PC-9 (cell line): ENCODE measurements around the gene PRR19. TPM values are rescaled to one million over a fixed set of nuclear protein-coding genes. Genes with fewer than 3 reads are reported as not detected.

Experiments used
- BruUV-seq: library from RNA; stranded (reverse); fragments of 400-500 nt; replicated peaks from 2 replicates; lab custom pipeline; 2021; lab: Mats Ljungman, UMichigan
- CTCF ChIA-PET: fragments of 300-600 bp; sonication (Branson Sonifier 250); formaldehyde crosslinking; loops from one replicate; lab custom pipeline; 2022; ENCODE audit warnings: antibody characterized with exemption; lab: Charles Lee
- POLR2A ChIA-PET: fragments of 300-600 bp; sonication (Branson Sonifier 250); formaldehyde crosslinking; loops from one replicate; lab custom pipeline; 2022; ENCODE audit warnings: antibody characterized with exemption; ENCODE audit not compliant: unreplicated experiment; lab: Charles Lee
- DNase-seq, 2 experiments: peaks; one replicate each; pipeline versions ENCODE4 v3.0.0 to v3.0.0-alpha.2; 2015 to 2022; ENCODE audit warnings: mixed read lengths in 1 of 2
- H2AFZ ChIP-seq: fragments of 200-600 bp; sonication (generic); 2 replicates; pipeline ENCODE4 v1.8.1; 2017; ENCODE audit warnings: antibody characterized with exemption
- H3F3A ChIP-seq: fragments of 200-600 bp; sonication (generic); 2 replicates; pipeline ENCODE4 v1.8.1; 2017; ENCODE audit warnings: antibody characterized with exemption, mild to moderate bottlenecking, low read depth; ENCODE audit not compliant: insufficient read depth
- H3K27ac ChIP-seq: fragments of 200-600 bp; sonication (generic); 2 replicates; pipeline ENCODE4 v1.6.1; 2016; ENCODE audit warnings: mixed run types
- H3K27me3 ChIP-seq: fragments of 200-600 bp; sonication (generic); 2 replicates; pipeline ENCODE4 v1.6.1; 2016; ENCODE audit warnings: low read depth, mixed run types; ENCODE audit not compliant: insufficient read depth
- H3K36me3 ChIP-seq: fragments of 200-600 bp; sonication (generic); 2 replicates; pipeline ENCODE4 v1.6.1; 2016; ENCODE audit warnings: low read depth, mixed run types
- H3K4me1 ChIP-seq: fragments of 200-600 bp; sonication (generic); replicated peaks from 2 replicates; pipeline ENCODE4 v1.6.1; 2016; ENCODE audit warnings: mixed run types; ENCODE audit not compliant: insufficient read depth
- H3K4me2 ChIP-seq: fragments of 200-600 bp; sonication (generic); 2 replicates; pipeline ENCODE4 v1.6.1; 2017; ENCODE audit warnings: mixed run types
- H3K4me3 ChIP-seq: fragments of 200-600 bp; sonication (generic); 2 replicates; pipeline ENCODE4 v1.6.1; 2016; ENCODE audit warnings: mixed run types
- H3K79me2 ChIP-seq: fragments of 200-600 bp; sonication (generic); 2 replicates; pipeline ENCODE4 v1.6.1; 2017; ENCODE audit warnings: low read depth, mixed run types
- H3K9me2 ChIP-seq: fragments of 200-600 bp; sonication (generic); 2 replicates; pipeline ENCODE4 v1.8.1; 2017; ENCODE audit warnings: mild to moderate bottlenecking; ENCODE audit not compliant: insufficient read depth
- H3K9me3 ChIP-seq: fragments of 200-600 bp; sonication (generic); 2 replicates; pipeline ENCODE4 v1.8.1; 2016; ENCODE audit warnings: low read depth; ENCODE audit not compliant: insufficient read depth
- H4K20me1 ChIP-seq: fragments of 200-600 bp; sonication (generic); 2 replicates; pipeline ENCODE4 v1.8.1; 2017; ENCODE audit not compliant: insufficient read depth
- CTCF ChIP-seq: fragments of 200-600 bp; sonication (generic); conservative IDR thresholded peaks from 2 replicates; pipeline ENCODE4 v1.6.1; 2017; ENCODE audit warnings: mixed run types, antibody characterized with exemption, mild to moderate bottlenecking, moderate library complexity
- EZH2 ChIP-seq: fragments of 200-600 bp; sonication (generic); IDR thresholded peaks from 2 replicates; pipeline ENCODE4 v1.8.0; 2017; ENCODE audit warnings: antibody characterized with exemption, low read depth
- intact Hi-C: fragments of 100-400 bp; cut with micrococcal nuclease; formaldehyde crosslinking; loops from one replicate; pipeline ENCODE4 v1.10.0; 2022; ENCODE audit not compliant: unreplicated experiment
- total RNA-seq: library from RNA; stranded (reverse); gene quantifications from 2 replicates; pipeline ENCODE4 v1.2.3, GENCODE V29; 2021

PRR19 gene
- total RNA-seq, 1 experiment from 2014 or later: 0.85 TPM

GRCh38 chr19:42315024-42315423 lies 13.1 kb downstream of the PRR19 start:
- ChIA-PET CTCF (no interaction called here), POLR2A (no interaction called here)
- Histone ChIP-seq H3K4me3 (no peak overlapping the region), H3K27ac (no peak overlapping the region), H3K4me2 (no peak overlapping the region), H3F3A (no peaks in the 10 kb centered on the region), H3K4me1 (0 out of 2 replicates have a peak, but pooled peaks cover 4% of the 10 kb centered on the region), H3K79me2 (no peaks in the 10 kb centered on the region), H2AFZ (no peak overlapping the region), H4K20me1 (no peaks in the 10 kb centered on the region), H3K9me3 (no peaks in the 10 kb centered on the region), H3K27me3 (peaks cover 28% of the 10 kb centered on the region; the same call in 1 of the 2 replicates), H3K9me2 (no peaks in the 10 kb centered on the region), H3K36me3 (no peaks in the 10 kb centered on the region)
- intact Hi-C loops: no loop called here
- TF ChIP-seq CTCF (no peak), EZH2 (no peak)
- BruUV-seq: no TSS peak
- DNase-seq: no peak

- peak overlapping the region; percentile 45; the same call in 1 of the 2 replicates for H2AFZ ChIP-seq
- POLR2A ChIA-PET: interaction anchor here (0.6 kb wide), 1 partner anchor 169 kb away, joined by 3 read pairs; no protein-coding TSS in a partner anchor
- CTCF ChIA-PET: no interaction called here
- H3K27me3 ChIP-seq: peaks cover 28% of the 10 kb centered on the region; the same call in 1 of the 2 replicates
- H3F3A ChIP-seq: no peaks in the 10 kb centered on the region
- H3K36me3 ChIP-seq: no peaks in the 10 kb centered on the region
- no peak overlapping the region; the same call in 1 of the 2 replicates for H3K4me3 ChIP-seq
- peak in 1 of 2 experiments; percentile 59 for DNase-seq
- H3K9me3 ChIP-seq: no peaks in the 10 kb centered on the region
- no peak overlapping the region for H3K27ac ChIP-seq
- intact Hi-C loops: no loop called here
- TF ChIP-seq EZH2: no peak
- no peak for TF ChIP-seq CTCF
- no peaks in the 10 kb centered on the region for H4K20me1 ChIP-seq
- no peaks in the 10 kb centered on the region for H3K79me2 ChIP-seq
- H3K4me1 ChIP-seq: 0 out of 2 replicates have a peak, but pooled peaks cover 4% of the 10 kb centered on the region
- no peaks in the 10 kb centered on the region for H3K9me2 ChIP-seq
- BruUV-seq: no TSS peak
- peak overlapping the region; percentile 57 for H3K4me2 ChIP-seq
These were observed 14.6 kb downstream of the PRR19 start for GRCh38 chr19:42316223-42317211.

DNA sequence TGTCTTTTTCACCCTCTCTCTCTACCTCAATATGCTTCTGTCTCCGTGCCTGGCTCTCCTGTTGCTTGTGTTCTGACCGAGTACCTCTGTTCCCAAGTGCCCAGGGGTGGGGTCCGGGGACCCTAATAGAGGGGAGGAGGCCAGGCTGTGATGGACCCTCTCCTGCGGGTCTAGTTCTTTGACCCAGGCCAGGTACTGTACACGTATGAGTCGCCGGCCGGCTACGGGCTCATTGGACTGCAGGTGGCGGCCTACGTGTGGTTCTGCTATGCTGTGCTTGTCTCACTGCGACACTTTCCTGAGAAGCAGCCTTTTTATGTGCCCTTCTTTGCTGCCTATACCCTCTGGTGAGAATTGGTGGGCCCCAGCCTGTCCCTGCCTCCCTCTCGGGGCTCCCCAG lies 15.6 kb downstream of the PRR19 start:
- 0 out of 2 replicates have a peak, but pooled peaks cover 4% of the 10 kb centered on the region for H3K4me1 ChIP-seq
- CTCF ChIA-PET: no interaction called here
- POLR2A ChIA-PET: interaction anchor here (0.6 kb wide), 1 partner anchor 168 kb away, joined by 3 read pairs; no protein-coding TSS in a partner anchor
- H3K9me2 ChIP-seq: no peaks in the 10 kb centered on the region
- no peaks in the 10 kb centered on the region for H4K20me1 ChIP-seq
- DNase-seq: no peak
- intact Hi-C loops: no loop called here
- H2AFZ ChIP-seq: no peak overlapping the region
- H3K79me2 ChIP-seq: no peaks in the 10 kb centered on the region
- H3K27ac ChIP-seq: no peak overlapping the region
- H3K27me3 ChIP-seq: peaks cover 23% of the 10 kb centered on the region; the same call in 1 of the 2 replicates
- no peaks in the 10 kb centered on the region for H3K9me3 ChIP-seq
- H3F3A ChIP-seq: no peaks in the 10 kb centered on the region
- BruUV-seq: no TSS peak
- no peak overlapping the region for H3K4me3 ChIP-seq
- no peaks in the 10 kb centered on the region for H3K36me3 ChIP-seq
- H3K4me2 ChIP-seq: no peak overlapping the region
- TF ChIP-seq CTCF: no peak
- no peak for TF ChIP-seq EZH2
